Astrocyte (in vitro differentiated cells and primary cell): ENCODE measurements around the gene ITGB2. TPM values are rescaled to one million over a fixed set of nuclear protein-coding genes. Genes with fewer than 3 reads are reported as not detected.

Source experiments
- DNase-seq: peaks from one replicate; pipeline ENCODE4 v3.0.0-alpha.2; 2010; ENCODE audit warnings: low read depth
- FAIRE-seq: peaks from 2 replicates; lab custom pipeline; 2011; peaks lifted over from hg19 to GRCh38; lab: Jason Lieb, UNC
- H2AFZ ChIP-seq: 2 replicates; pipeline ENCODE4 v1.6.0; 2012; ENCODE audit warnings: low read depth, low read length, inconsistent platforms
- H3K27ac ChIP-seq: 2 replicates; pipeline ENCODE4 v1.5.1; 2011; ENCODE audit warnings: low read depth, low read length, inconsistent platforms
- H3K27me3 ChIP-seq: 2 replicates; pipeline ENCODE4 v1.6.0; 2011; ENCODE audit warnings: low read length, inconsistent platforms; ENCODE audit not compliant: insufficient read depth
- H3K36me3 ChIP-seq: 2 replicates; pipeline ENCODE4 v1.5.1; 2011; ENCODE audit warnings: low read length, inconsistent platforms; ENCODE audit not compliant: insufficient read depth
- H3K4me1 ChIP-seq: 2 replicates; pipeline ENCODE4 v1.5.1; 2011; ENCODE audit warnings: low read length, inconsistent platforms; ENCODE audit not compliant: insufficient read depth
- H3K4me2 ChIP-seq: 2 replicates; pipeline ENCODE4 v1.6.0; 2012; ENCODE audit warnings: low read length, inconsistent platforms
- H3K4me3 ChIP-seq: 2 replicates; pipeline ENCODE4 v1.5.1; 2011; ENCODE audit warnings: low read depth, mild to moderate bottlenecking, low read length, inconsistent platforms; ENCODE audit not compliant: insufficient read depth
- H3K79me2 ChIP-seq: 2 replicates; pipeline ENCODE4 v1.6.0; 2012; ENCODE audit warnings: mild to moderate bottlenecking, low read length, inconsistent platforms; ENCODE audit not compliant: insufficient read depth
- H3K9ac ChIP-seq: 2 replicates; pipeline ENCODE4 v1.6.0; 2012; ENCODE audit warnings: mild to moderate bottlenecking, low read length, inconsistent platforms
- H3K9me3 ChIP-seq: 2 replicates; pipeline ENCODE4 v1.5.1; 2012; ENCODE audit warnings: low read depth, mild to moderate bottlenecking, low read length, inconsistent platforms; ENCODE audit not compliant: insufficient read depth
- H4K20me1 ChIP-seq: 2 replicates; pipeline ENCODE4 v1.6.0; 2012; ENCODE audit warnings: low read length, inconsistent platforms; ENCODE audit not compliant: insufficient read depth
- H3K27ac Mint-ChIP-seq: one replicate; pipeline ENCODE4 v1.8.0; 2021; ENCODE audit warnings: mild to moderate bottlenecking, mixed read lengths; ENCODE audit not compliant: unreplicated experiment
- H3K27me3 Mint-ChIP-seq: one replicate; pipeline ENCODE4 v1.8.0; 2021; ENCODE audit warnings: low read depth, mixed read lengths; ENCODE audit not compliant: unreplicated experiment
- H3K36me3 Mint-ChIP-seq: one replicate; pipeline ENCODE4 v1.8.0; 2021; ENCODE audit warnings: low read depth, mixed read lengths; ENCODE audit not compliant: unreplicated experiment
- H3K4me1 Mint-ChIP-seq: one replicate; pipeline ENCODE4 v1.8.0; 2021; ENCODE audit warnings: low read depth, mixed read lengths; ENCODE audit not compliant: unreplicated experiment
- H3K4me3 Mint-ChIP-seq: one replicate; pipeline ENCODE4 v1.8.0; 2021; ENCODE audit warnings: mild to moderate bottlenecking, moderate library complexity, mixed read lengths; ENCODE audit not compliant: unreplicated experiment
- H3K9me3 Mint-ChIP-seq: one replicate; pipeline ENCODE4 v1.8.0; 2021; ENCODE audit warnings: mild to moderate bottlenecking, mixed read lengths; ENCODE audit not compliant: unreplicated experiment
- CTCF ChIP-seq: IDR thresholded peaks from 2 replicates; pipeline ENCODE4 v1.5.1; 2011; ENCODE audit warnings: low read depth, mild to moderate bottlenecking, inconsistent platforms, low read length, moderate library complexity; ENCODE audit not compliant: insufficient read depth
- EZH2 ChIP-seq: IDR thresholded peaks from 2 replicates; pipeline ENCODE4 v1.6.1; 2012; ENCODE audit warnings: mild to moderate bottlenecking, low read length, inconsistent platforms; ENCODE audit not compliant: insufficient read depth
- total RNA-seq: library from RNA; stranded (reverse); gene quantifications from 2 replicates; pipeline ENCODE4 v1.2.1, GENCODE V29; 2021

Gene ITGB2
- total RNA-seq, 1 donor from 2014 or later: 0.61 TPM

- Mint-ChIP-seq H3K36me3 (no peaks in the 10 kb centered on the region), H3K27me3 (peaks cover 61% of the 10 kb centered on the region), H3K4me3 (no peak overlapping the region), H3K9me3 (no peaks in the 10 kb centered on the region), H3K27ac (no peak overlapping the region), H3K4me1 (no peaks in the 10 kb centered on the region)
- no peaks in the 10 kb centered on the region for H3K4me1 ChIP-seq
- peaks cover 4% of the 10 kb centered on the region for H4K20me1 ChIP-seq
- H3K9ac ChIP-seq: no peak overlapping the region
- FAIRE-seq (no peak), DNase-seq (no peak)
- no peak overlapping the region for H3K4me3 ChIP-seq
- H3K36me3 ChIP-seq: no peaks in the 10 kb centered on the region
- H3K79me2 ChIP-seq: no peaks in the 10 kb centered on the region
- H3K9me3 ChIP-seq: no peaks in the 10 kb centered on the region
- H3K4me2 ChIP-seq: no peak overlapping the region
- no peak overlapping the region for H3K27ac ChIP-seq
- H2AFZ ChIP-seq: no peak overlapping the region
- peaks cover 24% of the 10 kb centered on the region for H3K27me3 ChIP-seq
- TF ChIP-seq EZH2: no peak
- TF ChIP-seq CTCF: no peak
Measured at GRCh38 chr21:44907966-44908895, 12.5 kb downstream of the ITGB2 start.

- Histone ChIP-seq H3K4me1 (no peaks in the 10 kb centered on the region), H3K9ac (no peak overlapping the region), H3K36me3 (no peaks in the 10 kb centered on the region), H3K27me3 (peaks cover 26% of the 10 kb centered on the region), H2AFZ (no peak overlapping the region), H4K20me1 (peaks cover 4% of the 10 kb centered on the region), H3K27ac (no peak overlapping the region), H3K4me3 (no peak overlapping the region), H3K9me3 (no peaks in the 10 kb centered on the region), H3K79me2 (no peaks in the 10 kb centered on the region), H3K4me2 (no peak overlapping the region)
- Mint-ChIP-seq H3K4me1 (no peaks in the 10 kb centered on the region), H3K36me3 (no peaks in the 10 kb centered on the region), H3K27me3 (peaks cover 66% of the 10 kb centered on the region), H3K27ac (no peak overlapping the region), H3K9me3 (no peaks in the 10 kb centered on the region), H3K4me3 (no peak overlapping the region)
- FAIRE-seq: no peak
- TF ChIP-seq CTCF (no peak), EZH2 (no peak)
- no peak for DNase-seq
Measured at GRCh38 chr21:44907225-44907965, 13.3 kb downstream of the ITGB2 start.
